ENCODE measurements around the gene SEMA4D.
A peak's percentile ranks its signal among the peaks of the same experiment; 100 is the strongest.

The SEMA4D gene

GRCh38 chr9:89498852-89499480 lies 1.1 kb upstream of the SEMA4D start:
- DNase-seq, result peak; percentile 68

- peak; percentile 48 for DNase-seq
Observed at GRCh38 chr9:89497257-89497963, 503 bp downstream of the SEMA4D start.

GRCh38 chr9:89496645-89497256 lies 1.2 kb downstream of the SEMA4D start:
- DNase-seq, result no peak

- DNase-seq, result no peak
Observed at GRCh38 chr9:89495824-89496560, 1.9 kb downstream of the SEMA4D start.

- DNase-seq, result no peak
Observed at GRCh38 chr9:89494199-89494598, 3.7 kb downstream of the SEMA4D start.

GRCh38 chr9:89493671-89494070 lies 4.2 kb downstream of the SEMA4D start:
- no peak for DNase-seq

GRCh38 chr9:89493181-89493580 lies 4.7 kb downstream of the SEMA4D start:
- no peak for DNase-seq

GRCh38 chr9:89492586-89492985 lies 5.3 kb downstream of the SEMA4D start:
- no peak for DNase-seq

GRCh38 chr9:89491694-89492093 lies 6.2 kb downstream of the SEMA4D start:
- no peak for DNase-seq

- peak; percentile 89 for DNase-seq
Observed at GRCh38 chr9:89489548-89490530, 8.1 kb downstream of the SEMA4D start.

- no peak for DNase-seq
Observed at GRCh38 chr9:89488936-89489335, 9.0 kb downstream of the SEMA4D start.

- no peak for DNase-seq
Observed at GRCh38 chr9:89488131-89488530, 9.8 kb downstream of the SEMA4D start.

- DNase-seq, result no peak
Observed at GRCh38 chr9:89486681-89487080, 11.2 kb downstream of the SEMA4D start.

- DNase-seq, result no peak
Observed at GRCh38 chr9:89484475-89485404, 13.2 kb downstream of the SEMA4D start.

GRCh38 chr9:89483592-89484474 lies 14.1 kb downstream of the SEMA4D start:
- DNase-seq, result peak; percentile 73

GRCh38 chr9:89482901-89483361 lies 15.0 kb downstream of the SEMA4D start:
- no peak for DNase-seq

- DNase-seq, result no peak
Observed at GRCh38 chr9:89482056-89482851, 15.7 kb downstream of the SEMA4D start.

GRCh38 chr9:89481538-89481915 lies 16.4 kb downstream of the SEMA4D start:
- DNase-seq, result peak; percentile 64

Measured in CD4-positive, alpha-beta T cell treated with Interleukin-4 for 4 hours (primary cell).